NCI-H2107 treated with DMSO at 0.1 percent for 48 hours (cell line): ENCODE data around the gene MT1HL1.

Experiments
- DNase-seq: peaks from one replicate; lab custom pipeline; 2025; ENCODE audit not compliant: unreplicated experiment; lab: John Stamatoyannopoulos, UW

Gene MT1HL1

GRCh38 chr1:237004116-237004515 is at the start of gene MT1HL1:
Gene MT1HL1, minus strand, starts transcription at chr1:237004441. Its CDS starts 69 bp downstream, at chr1:237004372.
- no peak for DNase-seq

- no peak for DNase-seq
Measured at GRCh38 chr1:237050915-237051314, 46.7 kb upstream of the MT1HL1 start.

DNA sequence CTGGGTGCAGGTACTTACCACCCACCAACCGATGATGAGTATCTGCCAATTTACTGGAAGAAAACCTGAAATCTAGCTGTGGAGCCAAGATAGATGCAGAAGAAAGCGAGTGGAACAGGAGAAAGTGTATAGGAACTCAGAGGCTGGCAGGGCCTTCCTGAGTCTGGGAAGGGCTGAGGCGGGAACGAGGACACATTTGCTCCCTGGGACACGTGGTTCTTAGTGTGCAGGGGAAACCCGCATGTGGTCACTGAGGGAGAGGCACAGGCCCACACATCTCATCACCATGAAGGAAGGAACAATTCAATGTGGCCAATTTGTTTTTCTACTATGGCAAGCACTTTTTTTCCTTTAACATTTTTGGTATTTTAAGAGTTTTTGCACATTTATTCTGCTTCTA is 45.9 kb upstream of the MT1HL1 start:
- no peak for DNase-seq

- no peak for DNase-seq
Measured at GRCh38 chr1:237048803-237049202, 44.6 kb upstream of the MT1HL1 start.

GRCh38 chr1:237045278-237046016 is 41.2 kb upstream of the MT1HL1 start:
- DNase-seq = no peak

GRCh38 chr1:237043846-237044636 is 39.8 kb upstream of the MT1HL1 start:
- no peak for DNase-seq

DNA sequence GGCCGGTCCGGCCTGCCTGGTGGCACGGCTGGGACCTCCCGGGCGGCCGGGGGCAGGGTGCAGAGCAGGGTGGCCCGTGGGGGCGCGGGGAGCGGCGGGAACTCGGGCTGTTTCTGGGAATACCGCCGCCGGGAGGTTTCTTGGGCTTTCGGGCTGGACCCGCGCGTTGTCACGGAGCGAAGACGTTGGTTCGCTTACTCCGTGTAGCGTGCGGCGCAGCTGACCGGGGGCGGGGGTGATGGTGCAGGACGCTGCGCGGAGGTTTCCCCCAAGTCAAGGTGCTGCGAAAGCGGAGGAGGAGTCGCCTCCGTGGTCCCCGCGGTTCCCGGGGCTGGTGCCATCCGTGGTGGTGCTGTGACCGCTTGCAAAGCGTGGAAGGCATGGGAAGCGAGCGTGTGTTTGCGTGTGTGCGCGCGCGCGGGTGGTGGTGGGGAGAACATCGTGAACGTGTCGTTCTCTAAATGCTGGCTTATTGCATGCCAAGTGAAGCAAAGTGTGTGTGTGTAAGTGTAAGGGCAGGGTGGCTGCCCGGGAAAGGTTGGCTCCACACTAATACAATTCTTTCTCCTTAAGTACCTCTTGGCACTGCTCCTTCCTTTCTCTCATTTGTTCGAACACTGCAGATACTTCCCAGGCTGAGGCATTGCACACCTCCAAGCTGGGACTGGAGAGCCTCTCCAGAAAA is 38.8 kb upstream of the MT1HL1 start:
- no peak for DNase-seq

- no peak for DNase-seq
Measured at GRCh38 chr1:237042526-237042891, 38.3 kb upstream of the MT1HL1 start.

GRCh38 chr1:237041795-237042525 is 37.7 kb upstream of the MT1HL1 start, which contains the start of gene RYR2:
Gene RYR2, plus strand, starts transcription at chr1:237042184. Its CDS starts 338 bp downstream, at chr1:237042522.
- DNase-seq = no peak

GRCh38 chr1:237041461-237041794 is 37.2 kb upstream of the MT1HL1 start:
- no peak for DNase-seq

DNA sequence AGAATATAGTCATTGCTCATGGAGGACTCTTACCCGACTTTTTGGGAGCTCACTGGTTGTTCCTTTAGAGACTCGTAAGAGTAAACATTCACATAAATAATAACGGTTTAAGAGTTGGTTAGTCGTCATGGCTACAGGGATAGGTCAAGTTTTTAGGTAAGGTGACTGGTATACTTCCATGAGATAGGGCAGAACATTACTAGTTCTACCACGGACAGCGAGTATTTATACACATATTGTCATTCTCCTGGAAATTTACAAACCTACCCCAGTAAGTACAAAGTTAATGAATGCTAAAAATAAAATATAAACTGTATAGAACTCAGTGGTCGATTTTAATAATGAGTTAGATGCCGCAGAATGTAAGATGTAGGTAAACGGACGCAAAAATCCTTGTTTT is 36.6 kb upstream of the MT1HL1 start:
- no peak for DNase-seq

- DNase-seq = no peak
Measured at GRCh38 chr1:237038211-237038610, 34.0 kb upstream of the MT1HL1 start.

GRCh38 chr1:237035759-237036158 is 31.5 kb upstream of the MT1HL1 start:
- no peak for DNase-seq

DNA sequence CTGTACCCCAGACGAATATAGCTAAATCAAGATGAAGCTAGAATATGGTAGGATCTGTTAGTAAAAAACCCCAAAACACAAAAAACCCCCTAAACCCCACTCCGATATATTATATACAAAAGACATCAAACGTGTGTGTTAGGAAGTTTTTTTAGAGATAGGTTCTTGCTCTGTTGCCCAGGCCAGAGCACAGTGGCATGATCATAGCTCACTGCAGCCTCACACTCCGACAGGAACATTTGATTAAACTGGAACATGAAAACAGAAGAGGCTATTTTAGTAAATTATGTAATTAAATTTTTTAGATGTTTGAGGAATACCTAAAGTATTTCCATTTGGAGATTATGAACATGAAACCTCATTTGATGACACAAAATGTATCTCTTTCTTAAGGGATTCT is 29.6 kb upstream of the MT1HL1 start:
- no peak for DNase-seq

DNA sequence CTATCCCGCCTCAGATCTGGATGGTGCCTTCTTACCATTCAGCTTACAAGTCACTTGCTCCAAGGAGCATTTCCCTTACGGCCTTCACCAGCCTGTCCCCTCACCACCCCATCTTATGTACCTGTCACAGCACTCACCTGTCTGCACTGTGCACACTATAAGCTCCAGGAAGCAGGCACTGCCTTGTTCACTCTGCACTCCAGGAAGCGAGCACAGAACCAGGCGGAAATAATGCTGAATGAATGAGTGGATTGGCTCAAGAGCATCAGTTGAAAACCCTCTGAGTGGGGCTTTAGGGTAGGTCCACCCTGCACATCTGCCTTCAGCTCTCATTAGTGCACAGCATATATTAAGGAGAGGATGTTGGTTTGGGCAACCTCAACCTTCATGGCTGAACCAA is 28.8 kb upstream of the MT1HL1 start:
- no peak for DNase-seq

- DNase-seq = no peak
Measured at GRCh38 chr1:237032029-237032428, 27.8 kb upstream of the MT1HL1 start.

DNA sequence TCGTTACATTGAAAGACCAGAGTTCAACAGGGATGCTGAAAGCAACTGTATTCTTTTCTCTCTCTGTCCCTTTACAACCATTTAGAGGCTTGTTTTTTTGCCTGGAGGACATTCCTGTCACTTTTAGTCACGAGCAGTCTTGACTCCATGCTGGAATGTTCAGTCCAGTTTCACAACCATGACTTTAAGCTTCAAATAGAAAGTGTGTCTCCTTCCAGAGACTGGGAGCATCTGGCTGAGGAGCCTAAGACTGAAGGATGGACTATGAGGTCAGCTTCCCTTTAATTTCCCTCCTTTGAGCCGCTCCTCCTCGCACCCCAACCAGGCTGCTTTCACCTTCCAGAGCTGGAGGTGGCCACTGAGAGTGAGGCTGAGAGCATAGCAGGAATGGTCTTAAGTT is 27.2 kb upstream of the MT1HL1 start:
- DNase-seq = no peak

- no peak for DNase-seq
Measured at GRCh38 chr1:237029850-237030535, 25.8 kb upstream of the MT1HL1 start.

GRCh38 chr1:237029240-237029639 is 25.0 kb upstream of the MT1HL1 start:
- DNase-seq = no peak

GRCh38 chr1:237025358-237026074 is 21.3 kb upstream of the MT1HL1 start:
- no peak for DNase-seq
